DND-41 (cell line): ENCODE results near the gene CNOT3.

ENCODE experiments used
- CTCF ChIP-seq: IDR thresholded peaks from 2 replicates; pipeline ENCODE4 v1.5.1; 2012; ENCODE audit warnings: borderline replicate concordance, low read length, moderate library complexity, mild to moderate bottlenecking; ENCODE audit not compliant: poor library complexity, severe bottlenecking; ENCODE audit errors: extremely low read depth
- EZH2 ChIP-seq: IDR thresholded peaks from 3 replicates; pipeline ENCODE4 v1.6.1; 2012; ENCODE audit warnings: borderline replicate concordance, low read depth, mild to moderate bottlenecking, moderate library complexity, low read length, inconsistent platforms; ENCODE audit not compliant: severe bottlenecking

GRCh38 chr19:54107876-54108490 lies 29.6 kb upstream of the CNOT3 start:
- TF ChIP-seq CTCF (no peak), EZH2 (no peak)
